HuH-7 (cell line): Measurements from ENCODE around the gene PTPRN2.

Source experiments
- DNase-seq: peaks from one replicate; pipeline ENCODE4 v3.0.0; 2011; ENCODE audit warnings: low spot score

The PTPRN2 gene

GRCh38 chr7:158400601-158401225 lies 186.9 kb downstream of the PTPRN2 start:
- DNase-seq = no peak

DNA sequence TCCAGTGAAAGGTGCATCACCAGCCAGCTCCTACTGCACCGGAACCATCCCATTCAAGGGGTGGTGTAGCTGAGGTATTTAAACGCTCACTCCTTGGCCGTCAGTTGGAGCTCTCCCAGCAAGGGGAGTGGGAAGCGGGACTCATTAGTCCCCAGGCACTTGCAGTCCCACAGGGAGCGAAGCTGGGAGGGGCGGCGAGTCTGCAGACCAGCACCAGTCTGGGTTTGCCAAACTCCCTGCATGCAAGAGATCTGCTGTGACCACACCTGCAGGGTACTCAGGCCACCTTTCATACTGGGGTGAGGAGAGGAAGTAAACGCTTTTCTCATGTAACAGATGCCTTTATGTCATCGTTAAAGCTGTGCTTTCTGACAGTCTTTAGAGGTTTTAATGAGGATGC lies 187.9 kb downstream of the PTPRN2 start:
- no peak for DNase-seq

- DNase-seq = no peak
Measured at GRCh38 chr7:158398750-158399149, 188.9 kb downstream of the PTPRN2 start.

- DNase-seq = no peak
Measured at GRCh38 chr7:158397885-158398284, 189.7 kb downstream of the PTPRN2 start.

DNA sequence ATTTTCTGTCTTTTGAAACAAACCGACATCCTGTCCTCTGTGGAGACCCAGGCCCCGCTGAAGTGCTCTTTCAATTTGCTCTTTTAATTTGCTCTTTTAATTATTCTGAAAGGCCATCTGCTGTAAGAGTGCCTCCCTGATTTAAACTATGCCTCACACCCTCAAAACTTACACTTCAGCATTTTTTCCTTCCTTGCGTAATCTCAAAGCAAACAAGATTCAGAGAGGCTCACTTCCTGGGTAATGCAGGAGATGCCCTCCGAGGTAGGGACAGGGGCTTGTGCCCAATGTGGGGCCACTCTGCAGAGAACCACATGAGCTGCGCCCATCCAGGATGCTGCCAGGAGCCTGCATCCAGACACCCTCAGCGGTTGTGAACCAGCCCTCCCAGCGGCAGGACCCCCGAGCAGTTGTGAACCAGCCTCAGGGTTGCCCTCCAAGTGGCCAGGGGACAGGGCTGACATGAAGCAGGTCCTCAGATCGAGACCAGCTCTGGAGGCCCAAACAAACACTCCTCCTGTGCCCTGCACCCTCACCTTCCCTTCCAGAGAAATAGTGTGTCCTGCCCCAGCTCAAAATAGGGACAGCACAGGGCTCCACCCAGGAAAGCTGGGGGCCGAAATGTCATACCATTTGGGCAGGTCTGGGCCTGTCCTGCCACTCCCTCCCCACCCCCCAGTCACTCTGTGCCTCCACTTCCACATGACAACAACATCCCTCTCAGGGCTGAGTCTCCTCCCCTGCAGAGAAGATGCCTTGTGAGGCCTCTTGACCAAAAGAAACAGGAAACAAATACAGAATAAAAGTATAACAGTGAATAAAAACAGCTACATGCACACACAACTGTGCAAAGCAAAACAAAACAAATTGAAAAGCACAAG lies 190.4 kb downstream of the PTPRN2 start:
- DNase-seq = no peak

DNA sequence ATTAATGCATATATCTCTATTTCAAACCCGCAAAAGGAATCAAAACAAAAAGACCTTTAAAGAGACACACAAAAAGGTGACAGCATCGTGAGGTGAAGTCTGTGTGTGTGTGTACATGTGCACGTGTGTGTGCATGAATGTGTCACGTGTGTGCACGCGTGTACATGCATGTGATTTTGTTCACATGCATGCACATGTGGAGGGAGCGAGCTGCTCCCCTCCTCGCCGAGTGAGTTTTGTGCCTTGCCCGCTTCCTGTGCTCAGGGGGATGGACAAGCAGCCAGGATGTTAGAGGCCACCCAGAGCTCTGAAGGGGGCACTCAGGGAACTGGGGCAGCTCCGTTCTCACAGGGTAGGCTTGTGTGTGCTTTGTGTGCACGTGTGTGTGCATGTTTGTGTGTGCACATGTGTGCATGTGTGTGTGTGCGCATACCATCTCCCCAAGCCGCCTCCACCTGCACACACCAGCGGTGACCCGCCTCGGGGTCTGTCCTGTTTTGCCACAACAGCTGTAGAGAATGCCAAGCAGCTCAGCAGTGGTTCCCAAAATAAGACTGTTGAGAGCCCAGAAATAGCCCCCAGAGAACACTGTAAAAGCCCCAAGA lies 191.2 kb downstream of the PTPRN2 start:
- DNase-seq = no peak

- no peak for DNase-seq
Measured at GRCh38 chr7:158395780-158396278, 191.8 kb downstream of the PTPRN2 start.

GRCh38 chr7:158395349-158395748 lies 192.3 kb downstream of the PTPRN2 start:
- DNase-seq = no peak

GRCh38 chr7:158394936-158395335 lies 192.7 kb downstream of the PTPRN2 start:
- DNase-seq = peak; percentile 80

GRCh38 chr7:158393926-158394625 lies 193.5 kb downstream of the PTPRN2 start:
- no peak for DNase-seq

- DNase-seq = no peak
Measured at GRCh38 chr7:158392251-158392650, 195.4 kb downstream of the PTPRN2 start.

DNA sequence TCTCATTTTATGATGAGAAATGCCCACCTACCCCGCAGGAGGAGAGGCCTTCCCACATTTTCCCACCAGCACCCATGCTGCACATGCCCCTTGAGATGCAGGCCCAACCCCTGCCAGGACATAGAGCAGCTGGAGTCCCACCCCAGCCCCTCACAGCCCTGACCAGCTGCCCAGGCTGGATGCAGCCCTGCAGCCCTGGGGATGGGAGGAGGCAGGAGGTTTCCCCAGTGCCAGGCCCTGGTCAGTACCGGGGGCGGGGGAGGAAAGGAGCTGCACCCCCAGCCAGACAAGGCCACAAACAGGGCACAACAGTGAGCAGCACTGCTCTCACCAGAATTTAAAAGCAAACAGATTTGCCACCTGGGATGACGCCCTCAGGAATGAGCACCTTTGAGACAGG lies 196.1 kb downstream of the PTPRN2 start:
- DNase-seq = no peak

- no peak for DNase-seq
Measured at GRCh38 chr7:158391141-158391540, 196.5 kb downstream of the PTPRN2 start.

DNA sequence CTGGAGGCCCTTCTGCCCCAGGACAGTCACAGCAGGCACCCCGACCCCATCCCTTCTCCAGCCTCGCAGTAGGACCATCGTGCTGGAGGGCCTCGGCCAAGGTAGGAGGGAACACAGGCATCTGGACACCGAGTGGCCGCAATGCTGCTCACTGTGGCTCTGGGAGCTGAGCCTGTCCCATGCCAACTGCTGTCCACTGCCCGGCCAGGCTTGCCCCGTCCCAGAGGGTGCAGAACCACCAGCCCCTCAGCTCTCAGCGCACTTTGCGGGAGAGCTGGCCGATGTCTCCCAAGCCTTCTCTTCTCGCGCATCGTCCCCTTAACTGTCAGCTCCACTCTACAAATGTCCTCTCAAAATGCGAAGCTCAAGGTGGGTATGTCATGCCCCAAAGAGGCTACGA lies 197.2 kb downstream of the PTPRN2 start:
- DNase-seq = no peak

GRCh38 chr7:158389514-158390425 lies 197.9 kb downstream of the PTPRN2 start:
- no peak for DNase-seq

- DNase-seq = no peak
Measured at GRCh38 chr7:158388928-158389327, 198.7 kb downstream of the PTPRN2 start.

- no peak for DNase-seq
Measured at GRCh38 chr7:158388072-158388471, 199.6 kb downstream of the PTPRN2 start.

GRCh38 chr7:158387546-158387891 lies 200.1 kb downstream of the PTPRN2 start:
- no peak for DNase-seq

GRCh38 chr7:158386866-158387545 lies 200.6 kb downstream of the PTPRN2 start:
- no peak for DNase-seq

GRCh38 chr7:158386355-158386618 lies 201.3 kb downstream of the PTPRN2 start:
- DNase-seq = no peak
